HG03457 (cell line): ENCODE data around the gene PRKCA.
"Not testable (repeated sequence)": the region's sequence is repeated elsewhere in the genome, so short reads cannot be mapped to it uniquely, and the experiment has no call there.

Experiments used
- ATAC-seq: cut with Tn5 transposase; IDR thresholded peaks from one replicate; pipeline ENCODE4 v1.9.1; 2021; ENCODE audit warnings: moderate number of reproducible peaks; ENCODE audit not compliant: unreplicated experiment

PRKCA gene

GRCh38 chr17:66458782-66459181 is 156.4 kb downstream of the PRKCA start:
- no peak for ATAC-seq

GRCh38 chr17:66459811-66460270 is 157.4 kb downstream of the PRKCA start:
- ATAC-seq: no peak

- no peak for ATAC-seq
These were observed 158.1 kb downstream of the PRKCA start for GRCh38 chr17:66460558-66460957.

GRCh38 chr17:66461343-66461995 is 159.1 kb downstream of the PRKCA start:
- no peak for ATAC-seq

- no peak for ATAC-seq
These were observed 159.6 kb downstream of the PRKCA start for GRCh38 chr17:66462010-66462409.

- ATAC-seq: no peak
These were observed 162.5 kb downstream of the PRKCA start for GRCh38 chr17:66464921-66465320.

- no peak for ATAC-seq
These were observed 163.3 kb downstream of the PRKCA start for GRCh38 chr17:66465701-66466100.

GRCh38 chr17:66466106-66466820 is 163.8 kb downstream of the PRKCA start:
- no peak for ATAC-seq

- no peak for ATAC-seq
These were observed 164.5 kb downstream of the PRKCA start for GRCh38 chr17:66466840-66467367.

- ATAC-seq: no peak
These were observed 165.4 kb downstream of the PRKCA start for GRCh38 chr17:66467766-66468165.

GRCh38 chr17:66468241-66469087 is 166.1 kb downstream of the PRKCA start:
- ATAC-seq: no peak

- no peak for ATAC-seq
These were observed 166.7 kb downstream of the PRKCA start for GRCh38 chr17:66469088-66469442.

GRCh38 chr17:66469461-66469860 is 167.0 kb downstream of the PRKCA start:
- no peak for ATAC-seq

GRCh38 chr17:66469890-66470289 is 167.5 kb downstream of the PRKCA start:
- no peak for ATAC-seq

- ATAC-seq: no peak
These were observed 169.7 kb downstream of the PRKCA start for GRCh38 chr17:66472123-66472522.

- no peak for ATAC-seq
These were observed 171.8 kb downstream of the PRKCA start for GRCh38 chr17:66474258-66474657.

- no peak for ATAC-seq
These were observed 172.5 kb downstream of the PRKCA start for GRCh38 chr17:66474806-66475497.

GRCh38 chr17:66476014-66476413 is 173.6 kb downstream of the PRKCA start:
- no peak for ATAC-seq

GRCh38 chr17:66477615-66478283 is 175.3 kb downstream of the PRKCA start:
- no peak for ATAC-seq

- not testable (repeated sequence) for ATAC-seq
These were observed 176.9 kb downstream of the PRKCA start for GRCh38 chr17:66479230-66479889.
